BE2C (cell line): ENCODE measurements around the gene FKBP2.

ENCODE experiments used
- DNase-seq: peaks from one replicate; pipeline ENCODE4 v3.0.0-alpha.2; 2020
- H3K27me3 ChIP-seq: fragments of 250-450 bp; sonication (Bioruptor Pico); 2 replicates; pipeline ENCODE4 v1.5.1; 2020; ENCODE audit warnings: mild to moderate bottlenecking
- H3K36me3 ChIP-seq: fragments of 250-450 bp; sonication (Bioruptor Pico); 2 replicates; pipeline ENCODE4 v1.5.1; 2020; ENCODE audit warnings: mild to moderate bottlenecking
- H3K4me1 ChIP-seq: fragments of 250-450 bp; sonication (Bioruptor Pico); 2 replicates; pipeline ENCODE4 v1.5.1; 2020
- H3K4me3 ChIP-seq: 2 replicates; pipeline ENCODE4 v1.5.1; 2011; ENCODE audit warnings: low read depth, low read length
- H3K9me3 ChIP-seq: fragments of 250-450 bp; sonication (Bioruptor Pico); 2 replicates; pipeline ENCODE4 v1.5.1; 2020
- CTCF ChIP-seq: IDR thresholded peaks from 2 replicates; pipeline ENCODE4 v1.5.1; 2012; ENCODE audit warnings: mild to moderate bottlenecking, low read depth, low read length

The FKBP2 gene

GRCh38 chr11:64208086-64208795 lies 32.7 kb upstream of the FKBP2 start:
- Histone ChIP-seq H3K4me3 (no peak overlapping the region), H3K36me3 (peaks cover 29% of the 10 kb centered on the region), H3K4me1 (peaks cover 4% of the 10 kb centered on the region; the same call in 1 of the 2 replicates), H3K9me3 (no peaks in the 10 kb centered on the region), H3K27me3 (no peaks in the 10 kb centered on the region)
- no peak for TF ChIP-seq CTCF
- DNase-seq: no peak

GRCh38 chr11:64208796-64209562 lies 31.9 kb upstream of the FKBP2 start:
- H3K9me3 ChIP-seq: no peaks in the 10 kb centered on the region
- H3K36me3 ChIP-seq: peaks cover 21% of the 10 kb centered on the region
- DNase-seq: no peak
- TF ChIP-seq CTCF: no peak
- no peak overlapping the region for H3K4me3 ChIP-seq
- peaks cover 4% of the 10 kb centered on the region; the same call in 1 of the 2 replicates for H3K4me1 ChIP-seq
- no peaks in the 10 kb centered on the region for H3K27me3 ChIP-seq

- no peak for DNase-seq
- no peaks in the 10 kb centered on the region for H3K9me3 ChIP-seq
- no peak overlapping the region for H3K4me3 ChIP-seq
- TF ChIP-seq CTCF: no peak
- H3K36me3 ChIP-seq: peaks cover 21% of the 10 kb centered on the region
- H3K27me3 ChIP-seq: no peaks in the 10 kb centered on the region
- H3K4me1 ChIP-seq: peaks cover 4% of the 10 kb centered on the region; the same call in 1 of the 2 replicates
Observed at GRCh38 chr11:64209563-64209843, 31.4 kb upstream of the FKBP2 start.

GRCh38 chr11:64210301-64211020 lies 30.4 kb upstream of the FKBP2 start:
- Histone ChIP-seq H3K27me3 (no peaks in the 10 kb centered on the region), H3K4me1 (peaks cover 4% of the 10 kb centered on the region; the same call in 1 of the 2 replicates), H3K36me3 (peaks cover 12% of the 10 kb centered on the region), H3K4me3 (no peak overlapping the region), H3K9me3 (no peaks in the 10 kb centered on the region)
- DNase-seq: no peak
- TF ChIP-seq CTCF: no peak

- peaks cover 4% of the 10 kb centered on the region; the same call in 1 of the 2 replicates for H3K4me1 ChIP-seq
Observed at GRCh38 chr11:64211181-64211872, 29.6 kb upstream of the FKBP2 start.

More at GRCh38 chr11:64211181-64211872, 29.6 kb upstream of the FKBP2 start:
- TF ChIP-seq CTCF: no peak
- H3K27me3 ChIP-seq: no peaks in the 10 kb centered on the region
- no peak overlapping the region for H3K4me3 ChIP-seq
- no peaks in the 10 kb centered on the region for H3K9me3 ChIP-seq
- H3K36me3 ChIP-seq: peaks cover 4% of the 10 kb centered on the region; the same call in 1 of the 2 replicates
- no peak for DNase-seq
